SHP77 treated with DMSO at 0.1 percent for 48 hours (cell line): ENCODE results near the gene KHNYN.
A peak's percentile ranks its signal among the peaks of the same experiment; 100 is the strongest.
"Not testable (repeated sequence)": the region's sequence is repeated elsewhere in the genome, so short reads cannot be mapped to it uniquely, and the experiment has no call there.

Source experiments
- DNase-seq: peaks from one replicate; lab custom pipeline; 2025; lab: John Stamatoyannopoulos, UW

The KHNYN gene

GRCh38 chr14:24438223-24439097 is 8.7 kb downstream of the KHNYN start:
- DNase-seq: no peak

- DNase-seq: no peak
Measured at GRCh38 chr14:24439257-24439656, 9.5 kb downstream of the KHNYN start.

- no peak for DNase-seq
Measured at GRCh38 chr14:24439830-24440605, 10.3 kb downstream of the KHNYN start.

- no peak for DNase-seq
Measured at GRCh38 chr14:24440606-24441399, 11.0 kb downstream of the KHNYN start.

GRCh38 chr14:24441485-24441884 is 11.7 kb downstream of the KHNYN start:
- no peak for DNase-seq

GRCh38 chr14:24441904-24442239 is 12.1 kb downstream of the KHNYN start:
- peak; percentile 59 for DNase-seq

- peak; percentile 99 for DNase-seq
Measured at GRCh38 chr14:24442240-24443052, 12.7 kb downstream of the KHNYN start, which contains the start of gene SDR39U1. TSS of gene SDR39U1 (minus strand) at chr14:24442776. CDS start at chr14:24442769, 7 bp downstream.

- no peak for DNase-seq
Measured at GRCh38 chr14:24443053-24443665, 13.4 kb downstream of the KHNYN start.

GRCh38 chr14:24450828-24451227 is 21.1 kb downstream of the KHNYN start:
- DNase-seq: not testable (repeated sequence)

GRCh38 chr14:24456980-24457379 is 27.2 kb downstream of the KHNYN start:
- no peak for DNase-seq

- DNase-seq: no peak
Measured at GRCh38 chr14:24458736-24459135, 29.0 kb downstream of the KHNYN start.

- no peak for DNase-seq
Measured at GRCh38 chr14:24459331-24459730, 29.6 kb downstream of the KHNYN start.

- DNase-seq: no peak
Measured at GRCh38 chr14:24461336-24461735, 31.6 kb downstream of the KHNYN start.

GRCh38 chr14:24463017-24463883 is 33.5 kb downstream of the KHNYN start:
- DNase-seq: no peak

- DNase-seq: no peak
Measured at GRCh38 chr14:24463884-24464785, 34.4 kb downstream of the KHNYN start.

GRCh38 chr14:24465368-24465767 is 35.6 kb downstream of the KHNYN start:
- DNase-seq: no peak

- no peak for DNase-seq
Measured at GRCh38 chr14:24465805-24466204, 36.1 kb downstream of the KHNYN start.

- not testable (repeated sequence) for DNase-seq
Measured at GRCh38 chr14:24470450-24470849, 40.7 kb downstream of the KHNYN start.

- DNase-seq: no peak
Measured at GRCh38 chr14:24473211-24473610, 43.5 kb downstream of the KHNYN start.
